H1 (cell line): Measurements from ENCODE around the gene GUCY2D. TPM values are rescaled to one million over a fixed set of nuclear protein-coding genes. Genes with fewer than 3 reads are reported as not detected.

Source experiments
- BCL11A ChIP-seq, 2 experiments: IDR thresholded peaks; one replicate each; pipeline ENCODE4 v1.6.1; 2011; ENCODE audit warnings: low read depth in 2 of 2, low read length in 2 of 2, mild to moderate bottlenecking in 2 of 2
- HDAC6 ChIP-seq: IDR thresholded peaks from one replicate; pipeline ENCODE4 v1.7.1; 2012; ENCODE audit warnings: low read depth, mild to moderate bottlenecking, inconsistent platforms, low read length, moderate library complexity
- MAFK ChIP-seq: IDR thresholded peaks from 2 replicates; pipeline ENCODE4 v1.6.1; 2012; ENCODE audit warnings: low read depth, mild to moderate bottlenecking, improper control_type of control experiment, low read length
- RFX5 ChIP-seq: IDR thresholded peaks from 2 replicates; pipeline ENCODE4 v1.6.1; 2011; ENCODE audit warnings: low read depth, low read length, improper control_type of control experiment, borderline replicate concordance
- SIX5 ChIP-seq: IDR thresholded peaks from 2 replicates; pipeline ENCODE4 v1.6.1; 2011; ENCODE audit warnings: mild to moderate bottlenecking, low read depth, low read length
- ZNF274 ChIP-seq: IDR thresholded peaks from 2 replicates; pipeline ENCODE4 v1.7.0; 2012; ENCODE audit warnings: low read length, borderline replicate concordance; ENCODE audit errors: extremely low read depth
- polyA plus RNA-seq, 7 experiments: library from polyadenylated mRNA; depleted of rRNA in 3 of 7; stranded (reverse) in 5 of 7; unstranded in 2 of 7; fragments of >200 nt in 5 of 7; fragments of 200-250 nt in 2 of 7; gene quantifications; 1 replicate in 5 of 7; 2 replicates in 1 of 7; 4 replicates in 1 of 7; pipeline versions ENCODE4 v1.2.1 to v1.2.3, GENCODE V29; 2011 to 2013; ENCODE audit warnings: missing spikeins in 2 of 7, mixed read lengths in 2 of 7
- total RNA-seq: library from RNA; stranded (reverse); fragmentation: NEBNext Ultra II Directional; extraction: Animal tissue kit (Norgen Biotek cat#: 25700); gene quantifications from 2 replicates; pipeline ENCODE4 v1.2.1, GENCODE V29; 2021

The GUCY2D gene
- total and polyA plus RNA-seq, 2 of the 8 experiments (the other 6 are each of a cell fraction or from before 2014, with no cell fraction given) = 0.20 to 0.48 TPM

- TF ChIP-seq BCL11A (IDR thresholded peaks at IDR 0.05; ENCODE audit: low read depth in 2 of 2, low read length in 2 of 2) (no peak), ZNF274 (no peak), HDAC6 (no peak), MAFK (no peak), SIX5 (no peak), RFX5 (no peak)
- TF ChIP-seq, all 59 proteins: peak for 0
Observed at GRCh38 chr17:8046306-8046928, 44.0 kb downstream of the GUCY2D start (continued).
